ENCODE measurements around the gene TEX14. TPM values are rescaled to one million over a fixed set of nuclear protein-coding genes. Genes with fewer than 3 reads are reported as not detected.

Gene TEX14
- total and polyA plus RNA-seq, 11 donors, result 0.04 to 0.36 (median 0.10) TPM; not detected in 3

DNA sequence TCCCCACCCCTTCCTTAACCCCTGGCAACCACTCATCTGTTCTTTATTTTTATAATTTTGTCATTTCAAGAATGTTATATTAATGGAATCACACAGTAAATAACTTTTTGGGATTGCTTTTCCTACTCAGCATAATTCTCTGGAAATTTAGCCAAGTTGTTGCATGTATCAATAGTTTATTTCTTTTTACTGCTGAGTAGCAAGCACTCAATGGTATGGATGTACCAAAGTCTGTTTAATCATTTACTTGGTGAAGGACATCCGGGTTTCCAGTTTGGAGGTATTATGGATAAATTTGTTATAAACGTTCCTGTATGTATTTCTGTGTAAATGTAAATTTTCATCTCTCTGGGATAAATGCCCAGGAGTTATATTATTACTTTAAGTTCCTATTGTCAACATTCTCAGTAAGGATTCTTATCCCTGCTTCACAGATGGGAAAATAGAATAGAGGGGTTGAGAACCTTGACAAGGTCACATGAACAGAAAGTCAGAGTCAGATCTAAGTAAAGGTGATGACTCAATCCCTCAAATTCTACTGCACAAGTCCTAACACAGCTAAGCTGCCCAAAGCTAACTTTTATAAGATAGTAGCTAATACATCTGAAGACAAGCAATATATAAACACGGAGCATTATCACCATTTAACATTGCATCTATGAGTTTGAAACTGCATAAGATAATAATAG lies 115.0 kb downstream of the TEX14 start:
- Histone ChIP-seq H3K27ac (no peak overlapping the region), H3K9me3 (no peaks in the 10 kb centered on the region), H3K4me3 (no peak overlapping the region), H3K27me3 (no peaks in the 10 kb centered on the region), H3K36me3 (no peaks in the 10 kb centered on the region), H3K4me1 (peaks cover 0 to 12% (median 2%) of the 10 kb centered on the region in 12 donors)
- no peak for TF ChIP-seq POLR2A (IDR thresholded peaks at IDR 0.05)
- TF ChIP-seq, protein P1, sequence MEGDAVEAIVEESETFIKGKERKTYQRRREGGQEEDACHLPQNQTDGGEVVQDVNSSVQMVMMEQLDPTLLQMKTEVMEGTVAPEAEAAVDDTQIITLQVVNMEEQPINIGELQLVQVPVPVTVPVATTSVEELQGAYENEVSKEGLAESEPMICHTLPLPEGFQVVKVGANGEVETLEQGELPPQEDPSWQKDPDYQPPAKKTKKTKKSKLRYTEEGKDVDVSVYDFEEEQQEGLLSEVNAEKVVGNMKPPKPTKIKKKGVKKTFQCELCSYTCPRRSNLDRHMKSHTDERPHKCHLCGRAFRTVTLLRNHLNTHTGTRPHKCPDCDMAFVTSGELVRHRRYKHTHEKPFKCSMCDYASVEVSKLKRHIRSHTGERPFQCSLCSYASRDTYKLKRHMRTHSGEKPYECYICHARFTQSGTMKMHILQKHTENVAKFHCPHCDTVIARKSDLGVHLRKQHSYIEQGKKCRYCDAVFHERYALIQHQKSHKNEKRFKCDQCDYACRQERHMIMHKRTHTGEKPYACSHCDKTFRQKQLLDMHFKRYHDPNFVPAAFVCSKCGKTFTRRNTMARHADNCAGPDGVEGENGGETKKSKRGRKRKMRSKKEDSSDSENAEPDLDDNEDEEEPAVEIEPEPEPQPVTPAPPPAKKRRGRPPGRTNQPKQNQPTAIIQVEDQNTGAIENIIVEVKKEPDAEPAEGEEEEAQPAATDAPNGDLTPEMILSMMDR (IDR thresholded peaks at IDR 0.05), result no peak
- intact Hi-C loops (cut with DNase I), result loop anchor here in 6 of 10 donors (5.0 to 10.0 kb wide), 6 partner anchors 35 to 430 kb away; a partner anchor contains a TSS
- no peak for DNase-seq
- 46 to 52% (median 48%) methylated on average over 3 of the region's 3 CpGs for WGBS, 4 donors
- peak in 2 of 4 donors; percentile 60 to 89 for ATAC-seq

DNA sequence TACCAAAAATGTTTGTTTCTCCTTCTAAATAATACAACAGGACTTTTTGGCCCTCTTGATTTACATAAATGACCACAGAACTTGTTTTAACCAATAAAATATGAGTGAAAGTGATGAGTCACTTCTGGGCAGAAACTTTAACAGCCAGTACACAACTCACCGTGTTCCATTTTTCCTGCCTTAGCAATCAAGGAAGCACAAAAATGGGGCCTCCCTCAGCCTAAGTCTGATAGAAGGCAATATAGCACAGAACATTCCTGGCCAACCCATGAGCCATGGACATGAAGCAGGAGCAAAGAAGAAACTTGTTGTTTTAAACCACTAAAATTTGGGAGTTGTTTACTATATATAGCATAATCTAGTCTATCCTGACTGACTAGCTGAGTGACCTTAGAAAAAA lies 116.3 kb downstream of the TEX14 start:
- no peaks in the 10 kb centered on the region for H3K36me3 ChIP-seq
- peaks cover 0 to 12% (median 2%) of the 10 kb centered on the region in 12 donors for H3K4me1 ChIP-seq
- H3K27ac ChIP-seq, result no peak overlapping the region
- intact Hi-C loops (cut with DNase I), result loop anchor here in 6 of 10 donors (5.0 to 10.0 kb wide), 6 partner anchors 33 to 432 kb away; a partner anchor contains a TSS
- no peak for ATAC-seq
- TF ChIP-seq, protein P1 (IDR thresholded peaks at IDR 0.05), result no peak
- no peak for TF ChIP-seq POLR2A (IDR thresholded peaks at IDR 0.05)
- no peak overlapping the region for H3K4me3 ChIP-seq
- H3K9me3 ChIP-seq, result no peaks in the 10 kb centered on the region
- H3K27me3 ChIP-seq, result no peaks in the 10 kb centered on the region
- DNase-seq, result no peak
- 33 to 45% (median 36%) methylated on average over 1 of the region's 1 CpG for WGBS, 4 donors

DNA sequence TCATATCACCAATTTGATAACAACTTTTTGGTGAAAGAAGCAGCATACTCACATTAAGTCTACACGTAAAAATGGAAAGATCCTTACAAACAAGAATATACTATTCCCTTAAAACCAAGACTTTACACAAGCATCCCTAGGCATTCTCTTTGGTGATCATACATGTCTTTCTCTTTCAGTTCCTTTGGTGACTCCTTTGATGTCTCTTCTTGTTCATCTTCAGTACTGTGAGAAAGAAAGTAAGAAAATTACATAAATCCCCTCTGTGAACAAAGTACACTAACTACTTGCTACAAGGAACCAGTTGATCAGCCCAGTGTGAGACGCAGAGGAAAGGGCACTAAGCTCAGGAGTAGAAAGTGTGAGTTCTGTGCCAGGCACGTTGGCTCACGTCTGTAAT lies 117.8 kb downstream of the TEX14 start:
- TF ChIP-seq, protein P1 (IDR thresholded peaks at IDR 0.05), result no peak
- no peak for TF ChIP-seq POLR2A (IDR thresholded peaks at IDR 0.05)
- H3K27ac ChIP-seq, result no peak overlapping the region
- intact Hi-C loops (cut with DNase I), result loop anchor here in 1 of 10 donors (10.0 kb wide), 1 partner anchor 49 kb away; no protein-coding TSS in a partner anchor
- no peak overlapping the region for H3K4me3 ChIP-seq
- no peaks in the 10 kb centered on the region for H3K36me3 ChIP-seq
- ATAC-seq (no peak), DNase-seq (no peak)
- no peaks in the 10 kb centered on the region for H3K9me3 ChIP-seq
- WGBS, 4 donors, result 75 to 86% (median 84%) methylated on average over 4 of the region's 4 CpGs
- H3K27me3 ChIP-seq, result no peaks in the 10 kb centered on the region
- H3K4me1 ChIP-seq, result peaks cover 0 to 12% (median 2%) of the 10 kb centered on the region in 12 donors

DNA sequence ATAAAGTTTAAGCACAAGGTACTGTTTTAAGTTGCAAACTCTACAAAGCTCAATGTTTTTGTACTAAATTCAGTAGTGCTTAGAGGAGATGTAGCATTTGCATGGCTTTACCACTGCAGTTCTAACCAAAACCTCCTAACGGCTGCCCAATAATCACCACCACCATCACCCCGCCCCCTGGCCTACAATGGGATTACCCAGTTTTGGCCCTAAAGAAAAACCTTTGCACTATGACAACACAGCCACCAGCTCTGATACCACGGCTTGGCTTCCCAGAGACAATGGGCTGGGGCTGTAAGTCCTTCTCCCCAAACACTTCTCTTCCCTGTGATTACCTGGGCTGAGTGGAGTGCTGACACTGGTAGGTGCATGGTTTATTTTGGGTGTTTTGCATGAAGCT lies 119.0 kb downstream of the TEX14 start:
- intact Hi-C loops (cut with DNase I), result loop anchor here in 1 of 10 donors (10.0 kb wide), 1 partner anchor 48 kb away; no protein-coding TSS in a partner anchor
- Histone ChIP-seq H3K4me3 (no peak overlapping the region), H3K4me1 (peaks cover 0 to 22% (median 2%) of the 10 kb centered on the region in 12 donors), H3K27me3 (no peaks in the 10 kb centered on the region), H3K9me3 (no peaks in the 10 kb centered on the region), H3K27ac (no peak overlapping the region), H3K36me3 (no peaks in the 10 kb centered on the region)
- WGBS, 4 donors, result 91 to 95% (median 92%) methylated on average over 3 of the region's 3 CpGs
- ATAC-seq (no peak), DNase-seq (no peak)
- TF ChIP-seq, protein P1 (IDR thresholded peaks at IDR 0.05), result no peak
- no peak for TF ChIP-seq POLR2A (IDR thresholded peaks at IDR 0.05)

Measured in heart left ventricle (tissue), 16 donors.